Left ventricle myocardium superior (tissue), 1 donor: Measurements from ENCODE around the gene CDK17. TPM values are rescaled to one million over a fixed set of nuclear protein-coding genes. Genes with fewer than 3 reads are reported as not detected.
"Not testable (repeated sequence)": the region's sequence is repeated elsewhere in the genome, so short reads cannot be mapped to it uniquely, and the experiment has no call there.

ENCODE experiments used
- ATAC-seq: fragments of 200-7000 bp; cut with Tn5 transposase; one replicate; pipeline ENCODE4 v1.9.1; 2020; ENCODE audit warnings: mild to moderate bottlenecking, moderate library complexity
- DNase-seq: peaks from one replicate; pipeline ENCODE4 v3.0.0-alpha.2; 2020
- intact Hi-C: fragments of 100-400 bp; cut with micrococcal nuclease; formaldehyde crosslinking; loops from one replicate; pipeline ENCODE4 v1.11.0; 2022
- total RNA-seq: library from RNA; stranded (reverse); fragmentation: NEBNext Ultra II Directional; extraction: Animal tissue kit (Norgen Biotek cat#: 25700); gene quantifications from one replicate; pipeline ENCODE4 v1.2.1, GENCODE V29; 2021
- donor health status: DM: no; HTN: yes; CAD: no; lungs with severe emphysema.

The CDK17 gene
- total RNA-seq, 1 donor from 2014 or later: 16.6 TPM

- DNase-seq: no peak
- intact Hi-C loops: no loop called here
- ATAC-seq: no peak
Measured at GRCh38 chr12:96366381-96366654, 33.9 kb downstream of the CDK17 start.

GRCh38 chr12:96365604-96366380, 34.4 kb downstream of the CDK17 start:
- ATAC-seq: peak; percentile 24
- intact Hi-C loops: no loop called here

GRCh38 chr12:96364092-96364700, 36.0 kb downstream of the CDK17 start:
- intact Hi-C loops: no loop called here
- ATAC-seq (no peak), DNase-seq (no peak)

More at GRCh38 chr12:96365604-96366380, 34.4 kb downstream of the CDK17 start:
- no peak for DNase-seq

- intact Hi-C loops: no loop called here
- ATAC-seq (peak; percentile 21), DNase-seq (no peak)
Measured at GRCh38 chr12:96361074-96361473, 39.2 kb downstream of the CDK17 start.

- intact Hi-C loops: no loop called here
- DNase-seq (no peak), ATAC-seq (peak; percentile 35)
Measured at GRCh38 chr12:96360550-96360949, 39.7 kb downstream of the CDK17 start.

- intact Hi-C loops: no loop called here
- DNase-seq: no peak
- ATAC-seq: no peak
Measured at GRCh38 chr12:96359328-96359727, 40.9 kb downstream of the CDK17 start.

- intact Hi-C loops: no loop called here
- no peak for ATAC-seq
- no peak for DNase-seq
Measured at GRCh38 chr12:96356831-96357230, 43.4 kb downstream of the CDK17 start.

GRCh38 chr12:96354844-96355534, 45.2 kb downstream of the CDK17 start:
- intact Hi-C loops: no loop called here
- DNase-seq: no peak
- no peak for ATAC-seq

- intact Hi-C loops: no loop called here
- DNase-seq (no peak), ATAC-seq (no peak)
Measured at GRCh38 chr12:96354326-96354725, 45.9 kb downstream of the CDK17 start.

- intact Hi-C loops: no loop called here
- ATAC-seq: peak; percentile 65
- DNase-seq: no peak
Measured at GRCh38 chr12:96352161-96352835, 47.9 kb downstream of the CDK17 start.

- DNase-seq: no peak
- ATAC-seq: no peak
- intact Hi-C loops: no loop called here
Measured at GRCh38 chr12:96350982-96351381, 49.3 kb downstream of the CDK17 start.

GRCh38 chr12:96347130-96347699, 53.0 kb downstream of the CDK17 start:
- ATAC-seq: peak; percentile 61
- intact Hi-C loops: no loop called here
- DNase-seq: no peak

- DNase-seq, intact Hi-C loops: not testable (repeated sequence)
- peak; percentile 62 for ATAC-seq
Measured at GRCh38 chr12:96346716-96347115, 53.5 kb downstream of the CDK17 start.

- ATAC-seq (no peak), DNase-seq (no peak)
- intact Hi-C loops: no loop called here
Measured at GRCh38 chr12:96344124-96344695, 56.0 kb downstream of the CDK17 start.

GRCh38 chr12:96343347-96343954, 56.8 kb downstream of the CDK17 start:
- DNase-seq: no peak
- intact Hi-C loops: no loop called here

GRCh38 chr12:96339666-96340065, 60.6 kb downstream of the CDK17 start:
- not testable (repeated sequence) for ATAC-seq, DNase-seq
- intact Hi-C loops: loop anchor here (10.0 kb wide), 1 partner anchor 45 kb away; no protein-coding TSS in a partner anchor

More at GRCh38 chr12:96343347-96343954, 56.8 kb downstream of the CDK17 start:
- ATAC-seq: no peak

- DNase-seq (no peak), ATAC-seq (peak; percentile 94)
- intact Hi-C loops: loop anchor here (10.0 kb wide), 1 partner anchor 46 kb away; no protein-coding TSS in a partner anchor
Measured at GRCh38 chr12:96338852-96339471, 61.3 kb downstream of the CDK17 start.

GRCh38 chr12:96337953-96338352, 62.3 kb downstream of the CDK17 start:
- intact Hi-C loops: loop anchor here (10.0 kb wide), 1 partner anchor 47 kb away; no protein-coding TSS in a partner anchor
- ATAC-seq (no peak), DNase-seq (no peak)
